HG03469 (cell line): ENCODE measurements around the gene ABCA3.
"Not testable (repeated sequence)": the region's sequence is repeated elsewhere in the genome, so short reads cannot be mapped to it uniquely, and the experiment has no call there.

Experiments used
- ATAC-seq: cut with Tn5 transposase; IDR thresholded peaks from one replicate; pipeline ENCODE4 v1.9.1; 2021; ENCODE audit warnings: mild to moderate bottlenecking, moderate library complexity, moderate number of reproducible peaks; ENCODE audit not compliant: unreplicated experiment

ABCA3 gene

DNA sequence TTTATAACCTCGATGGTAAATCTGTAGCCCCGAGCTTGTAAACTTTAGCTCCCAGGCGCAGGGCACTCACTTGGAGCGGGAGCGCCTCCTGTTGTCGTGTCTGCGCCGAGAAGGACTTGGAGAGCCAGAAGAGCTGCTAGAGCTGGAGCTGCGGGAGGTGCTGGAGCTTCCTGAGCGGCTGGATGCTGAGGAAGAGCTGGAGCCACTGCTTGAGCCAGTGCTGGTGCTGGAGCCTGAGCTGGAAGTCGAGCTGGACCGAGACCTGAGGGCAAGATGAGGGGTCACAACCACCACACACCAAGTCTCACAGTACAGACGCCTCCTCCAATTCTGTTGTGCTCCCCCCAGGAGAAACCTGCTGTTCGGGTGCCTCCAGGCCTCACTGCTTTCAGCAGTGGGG lies 77.5 kb downstream of the ABCA3 start:
- ATAC-seq = not testable (repeated sequence)

DNA sequence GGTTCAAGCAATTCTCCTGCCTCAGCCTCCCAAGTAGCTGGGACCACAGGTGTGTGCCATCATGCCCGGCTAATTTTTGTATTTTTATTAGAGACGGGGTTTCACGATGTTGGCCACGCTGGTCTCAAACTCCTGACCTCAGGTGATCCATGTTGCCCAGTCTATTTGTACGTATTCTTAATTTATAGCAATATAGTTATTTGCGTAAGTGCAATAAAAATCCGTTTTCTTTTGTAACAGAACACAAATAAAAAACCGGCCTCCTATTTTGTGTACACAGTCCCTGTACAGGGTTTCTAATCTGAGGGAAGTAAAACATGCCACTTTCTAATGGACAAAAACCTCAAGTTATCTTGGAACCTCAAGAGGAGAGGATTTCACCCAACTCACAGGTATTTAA lies 80.3 kb downstream of the ABCA3 start:
- ATAC-seq = no peak

DNA sequence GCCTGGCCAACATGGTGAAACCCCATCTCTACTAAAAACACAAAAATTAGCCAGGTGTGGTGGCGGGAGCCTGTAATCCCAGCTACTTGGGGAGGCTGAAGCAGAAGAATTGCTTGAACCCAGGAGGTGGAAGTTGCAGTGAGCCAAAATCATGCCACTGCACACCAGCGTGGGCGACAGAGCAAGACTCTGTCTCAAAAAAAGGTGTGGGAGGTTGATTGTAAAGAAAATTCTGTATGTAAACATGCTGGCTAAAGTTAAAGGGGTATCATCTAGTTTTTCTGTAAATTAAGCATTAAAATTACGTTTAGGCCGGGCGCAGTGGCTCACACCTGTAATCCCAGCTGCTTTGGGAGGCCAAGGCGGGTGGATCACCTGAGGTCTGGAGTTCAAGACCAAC lies 82.0 kb downstream of the ABCA3 start:
- ATAC-seq = not testable (repeated sequence)

DNA sequence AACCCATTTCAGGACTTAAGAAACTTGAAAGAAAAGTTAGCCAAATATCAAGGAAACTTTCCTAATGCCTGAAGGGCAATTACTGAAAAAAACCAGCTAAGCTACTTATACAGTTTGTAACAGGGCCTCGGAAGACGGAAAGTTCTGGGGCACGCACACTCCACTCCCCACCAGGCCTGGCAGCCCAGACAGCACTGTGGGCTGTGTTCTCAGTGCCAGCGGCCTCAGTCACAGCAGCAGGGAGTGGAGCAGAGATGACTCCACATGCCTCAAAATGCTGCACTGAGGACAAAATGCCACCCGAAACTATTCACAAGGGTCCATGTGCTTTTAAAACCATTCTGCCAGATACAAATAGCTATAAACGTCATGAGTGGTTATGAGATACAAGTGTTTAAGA lies 82.8 kb downstream of the ABCA3 start:
- ATAC-seq = no peak

DNA sequence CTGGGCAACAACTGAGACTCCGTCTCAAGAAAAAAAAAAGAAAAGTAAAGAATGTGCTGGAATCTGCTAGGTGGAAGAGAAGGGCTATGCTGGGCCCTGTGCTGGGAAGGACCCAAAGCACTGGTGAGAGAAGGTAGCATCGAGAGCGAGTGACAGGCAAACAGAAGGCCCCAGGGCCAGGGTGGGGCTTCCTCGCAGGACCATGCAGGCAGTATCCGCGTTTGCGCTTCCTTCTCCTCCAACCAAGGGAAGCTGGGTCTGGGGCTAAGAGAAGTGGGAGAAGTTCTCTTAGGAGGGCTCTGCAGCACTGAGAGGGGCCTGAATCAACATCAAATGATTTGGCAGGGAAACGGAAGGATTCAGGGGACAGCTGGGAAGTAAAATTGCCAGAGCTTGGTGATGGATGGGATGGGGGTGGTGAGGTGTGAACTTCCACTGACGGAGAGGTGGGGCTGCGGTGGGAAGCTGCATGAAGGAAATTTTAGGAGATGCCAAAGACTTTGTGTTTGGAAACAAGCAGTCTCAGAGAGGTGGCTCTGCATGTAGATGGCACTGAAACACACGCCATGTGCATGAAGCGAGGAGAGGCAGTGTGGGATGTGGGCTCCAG lies 83.9 kb downstream of the ABCA3 start:
- ATAC-seq = no peak

DNA sequence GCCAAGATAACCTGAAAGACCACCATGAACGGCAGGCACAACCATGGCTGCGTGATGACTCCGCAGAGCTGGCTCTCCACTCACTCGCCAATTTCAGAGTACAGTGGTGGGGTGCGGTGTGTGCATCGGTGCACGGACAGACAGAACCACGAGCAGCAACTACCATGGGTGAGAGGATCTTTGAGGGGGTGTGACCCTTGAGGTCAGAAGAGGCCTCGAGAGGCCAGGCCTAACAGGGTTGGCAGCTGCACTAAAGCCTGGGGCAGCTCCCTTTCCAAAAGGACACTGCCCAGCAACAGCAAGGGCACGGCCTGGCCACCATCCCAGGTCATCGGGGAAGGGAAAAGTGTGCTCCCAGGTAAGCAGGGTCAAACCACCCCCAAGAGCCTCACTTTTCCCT lies 87.2 kb downstream of the ABCA3 start:
- ATAC-seq = no peak

DNA sequence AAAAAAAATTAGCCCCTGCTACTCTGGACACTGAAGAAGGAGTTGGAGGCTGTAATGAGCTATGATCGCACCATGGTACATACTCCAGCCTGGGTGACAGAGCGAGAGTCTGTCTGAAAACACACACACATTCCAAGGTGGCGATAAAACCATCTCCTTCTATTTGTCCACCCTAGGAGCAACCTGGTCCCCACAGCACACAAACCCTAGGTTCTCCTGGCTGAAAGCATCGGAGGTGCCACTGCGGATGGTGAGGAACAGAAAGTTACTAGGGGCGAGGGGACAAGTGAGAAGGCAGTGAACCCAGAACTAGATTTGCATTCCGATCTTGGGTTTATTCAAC lies 87.8 kb downstream of the ABCA3 start:
- ATAC-seq = no peak

DNA sequence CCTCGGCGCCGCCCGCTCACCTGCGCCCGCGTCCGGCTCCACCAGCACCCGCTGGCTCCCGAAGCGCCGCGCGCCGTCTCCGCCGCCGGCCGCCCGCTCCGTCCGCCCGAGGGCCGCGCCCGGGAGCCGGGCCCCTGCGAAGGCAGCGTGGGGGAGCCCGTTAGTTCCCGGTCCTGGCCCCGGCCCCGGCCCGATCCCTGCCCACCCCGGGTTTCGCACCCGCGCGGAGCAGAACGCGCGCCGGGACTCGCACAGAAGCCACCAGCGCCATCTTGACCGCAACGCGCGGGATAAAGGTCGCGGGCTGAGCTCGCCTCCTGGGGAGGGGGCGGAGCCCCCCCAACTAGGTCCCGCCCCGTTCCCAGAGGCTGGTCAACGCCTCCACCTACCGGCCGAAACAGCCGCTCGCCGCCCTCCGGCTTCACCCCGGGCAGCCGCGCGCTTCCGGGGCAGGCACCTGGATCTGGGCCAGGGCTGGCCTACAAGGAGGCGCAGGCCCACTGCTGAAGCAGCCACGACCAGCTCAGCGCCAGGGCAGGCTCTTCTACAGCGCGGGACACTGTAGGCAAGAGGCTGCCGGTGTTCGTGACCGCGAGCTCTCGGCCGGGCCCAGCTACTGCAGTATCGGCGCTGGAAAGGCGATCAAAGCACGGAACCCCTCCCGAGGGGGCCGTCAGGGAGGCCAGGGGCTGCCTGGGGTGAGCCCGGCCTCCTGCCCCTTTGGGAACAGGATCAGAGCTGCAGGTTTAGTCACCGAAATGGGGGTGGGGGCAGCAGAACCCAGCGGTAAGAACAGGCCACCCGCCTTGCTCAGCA lies 89.0 kb downstream of the ABCA3 start, which contains the start of gene ECI1:
Gene ECI1, minus strand, starts transcription at position 292 of the 816 bp plus-strand sequence. Its CDS starts 21 bp downstream, at position 271.
- ATAC-seq = peak; percentile 80

DNA sequence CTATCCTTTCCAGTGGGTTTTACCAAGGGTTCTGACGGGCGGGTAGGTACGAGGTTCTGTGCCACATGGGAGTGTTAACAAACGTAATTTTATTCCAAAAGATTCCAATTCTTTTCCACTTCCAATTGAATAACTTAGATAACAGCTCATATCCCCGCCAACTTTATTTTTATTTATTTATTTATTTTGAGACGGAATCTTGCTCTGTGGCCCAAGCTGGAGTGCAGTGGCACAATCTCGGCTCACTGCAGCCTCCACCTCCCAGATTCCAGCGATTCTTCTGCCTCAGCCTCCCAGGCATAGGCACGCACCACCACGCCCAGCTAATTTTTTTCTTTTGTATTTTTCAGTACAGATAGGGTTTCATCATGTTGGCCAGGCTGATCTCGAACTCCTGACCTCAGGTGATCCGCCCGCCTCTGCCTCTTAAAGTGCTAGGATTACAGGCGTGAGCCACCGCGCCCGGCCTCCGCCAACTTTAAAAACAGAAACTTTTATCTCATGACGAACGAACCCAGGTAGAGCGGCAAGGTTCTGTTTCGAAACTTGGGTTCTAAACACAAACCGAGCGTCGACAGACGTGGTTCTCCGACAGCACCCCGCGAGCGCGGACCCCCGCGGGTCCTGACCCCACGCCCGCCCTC lies 89.8 kb downstream of the ABCA3 start:
- no peak for ATAC-seq

DNA sequence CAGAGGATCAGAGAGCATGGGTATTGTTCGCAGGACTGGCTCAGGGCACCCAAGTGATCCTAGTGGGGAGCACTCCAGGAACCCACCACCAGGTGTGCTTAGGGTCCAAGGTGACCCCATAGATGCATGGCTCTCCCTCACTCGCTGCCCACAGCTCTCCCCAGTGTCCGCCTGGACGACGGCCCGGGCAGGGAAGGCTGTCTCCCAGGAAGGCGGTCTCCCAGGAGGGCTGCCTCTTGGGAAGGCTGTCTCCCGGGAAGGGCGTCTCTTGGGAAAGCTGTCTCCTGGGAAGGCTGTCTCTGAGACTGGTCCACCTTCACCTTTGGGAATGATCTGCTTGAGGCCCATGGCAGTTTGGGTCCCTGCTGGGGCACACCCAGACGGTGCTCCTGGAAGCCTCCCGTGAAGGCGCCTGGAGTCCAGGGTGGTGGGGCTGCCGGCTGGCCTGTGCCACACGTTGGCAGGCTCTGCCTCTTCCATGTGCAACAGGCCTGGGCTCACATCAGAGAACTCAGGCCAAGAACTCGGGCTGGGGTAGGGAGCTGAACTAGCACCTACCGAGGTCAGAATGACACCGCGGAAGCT lies 94.1 kb downstream of the ABCA3 start:
- no peak for ATAC-seq

DNA sequence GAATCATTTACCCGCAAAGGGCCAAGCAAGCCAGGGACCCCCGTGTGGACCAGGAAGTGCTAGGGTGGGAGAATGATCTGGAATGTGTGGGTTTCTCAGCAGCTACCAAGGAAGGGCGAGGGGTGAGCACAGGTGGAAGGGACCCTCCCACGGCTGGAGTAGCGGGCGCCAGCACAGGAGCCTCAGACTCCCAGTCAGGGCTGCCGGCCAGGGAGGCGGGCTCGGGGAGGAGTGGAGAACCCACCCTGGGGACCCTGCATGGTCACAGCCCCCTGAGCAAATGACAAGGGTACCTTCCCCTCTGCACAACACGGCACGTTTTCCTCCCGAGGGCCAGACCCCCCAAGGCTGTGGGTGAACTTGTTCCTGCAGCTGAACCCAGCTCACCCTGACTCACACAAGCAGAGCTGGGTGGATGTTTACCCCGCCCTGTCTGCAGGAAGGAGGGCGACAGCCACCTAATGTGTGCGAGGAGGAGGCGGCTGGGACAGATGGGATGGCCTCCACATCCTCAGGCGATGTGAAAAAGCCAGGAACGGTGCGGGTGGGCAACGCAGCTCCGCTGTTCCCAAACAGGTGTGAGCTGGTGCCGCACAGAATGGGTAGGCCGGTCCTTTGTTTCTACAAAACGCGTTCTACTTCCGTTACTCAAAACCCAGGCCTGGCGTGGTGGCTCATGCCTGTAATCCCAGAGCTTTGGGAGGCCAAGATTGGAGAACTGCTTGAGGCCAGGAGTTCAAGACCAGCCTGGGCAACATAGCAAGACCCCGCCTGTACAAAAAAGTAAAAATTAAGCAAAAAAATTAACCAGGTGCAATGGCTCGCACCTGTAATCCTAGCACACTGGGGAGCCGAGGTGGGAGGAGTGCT lies 95.4 kb downstream of the ABCA3 start:
- ATAC-seq = no peak

DNA sequence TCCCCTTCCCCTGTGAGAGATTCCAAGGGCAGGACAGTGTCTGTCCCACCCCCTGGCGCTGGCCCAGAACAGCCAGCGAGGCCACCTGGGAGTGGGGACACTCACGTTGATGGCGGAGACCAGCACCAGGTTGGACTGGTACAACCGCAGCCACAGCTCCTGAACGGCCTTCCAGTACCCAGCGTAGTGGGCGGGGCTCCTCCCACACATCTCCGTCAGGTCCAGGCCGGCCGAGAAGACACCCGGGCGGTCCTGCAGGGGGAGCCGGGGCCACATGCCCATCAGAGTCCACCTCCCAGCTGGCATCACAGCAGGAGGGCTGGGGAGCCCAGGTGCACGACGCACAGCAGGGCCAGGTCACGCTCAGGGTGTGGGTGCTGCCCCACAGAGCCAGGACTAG lies 96.2 kb downstream of the ABCA3 start:
- ATAC-seq = no peak

DNA sequence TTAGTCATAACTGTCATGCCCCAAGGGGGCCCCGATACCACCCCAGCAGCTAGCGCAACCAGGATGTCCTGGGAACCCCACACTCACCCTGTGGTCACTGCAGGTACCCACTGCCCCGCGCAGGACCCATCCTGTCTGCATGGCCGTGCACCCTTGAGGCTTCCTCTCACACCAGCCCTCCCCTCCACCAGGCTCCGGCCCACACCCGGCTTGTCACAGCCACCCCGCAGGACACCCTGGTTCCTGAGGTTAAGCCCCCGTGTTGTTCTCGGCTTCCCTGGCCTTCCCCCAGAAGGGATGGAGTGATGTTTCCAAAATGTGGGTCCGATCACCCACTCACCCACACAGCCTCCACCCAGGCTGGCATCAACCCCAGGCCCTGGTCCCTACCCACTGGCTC lies 96.7 kb downstream of the ABCA3 start:
- ATAC-seq = no peak

DNA sequence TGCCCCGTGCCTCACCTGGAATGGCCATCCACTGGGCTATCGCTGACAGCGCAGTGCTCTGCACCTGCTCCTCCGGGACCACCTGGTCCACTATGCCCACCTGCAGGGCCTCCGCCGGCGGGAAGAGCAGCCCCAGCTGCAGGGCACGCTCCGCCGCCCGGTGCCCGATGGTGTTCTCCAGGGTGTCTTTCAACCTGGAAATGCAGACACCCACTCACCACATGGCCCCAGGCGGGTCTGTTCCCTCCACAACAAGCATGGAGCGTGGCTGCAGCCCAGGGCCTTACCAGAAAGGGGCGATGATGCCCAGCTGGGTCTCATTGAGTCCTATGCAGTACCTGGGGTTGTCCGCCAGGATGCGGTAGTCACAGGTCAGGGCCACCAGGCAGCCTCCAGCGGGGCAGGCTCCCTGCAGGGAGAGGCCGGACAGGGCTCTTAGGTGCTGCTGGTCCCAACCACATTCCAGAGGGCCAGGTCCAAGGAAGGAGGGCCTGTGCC lies 97.4 kb downstream of the ABCA3 start:
- no peak for ATAC-seq

DNA sequence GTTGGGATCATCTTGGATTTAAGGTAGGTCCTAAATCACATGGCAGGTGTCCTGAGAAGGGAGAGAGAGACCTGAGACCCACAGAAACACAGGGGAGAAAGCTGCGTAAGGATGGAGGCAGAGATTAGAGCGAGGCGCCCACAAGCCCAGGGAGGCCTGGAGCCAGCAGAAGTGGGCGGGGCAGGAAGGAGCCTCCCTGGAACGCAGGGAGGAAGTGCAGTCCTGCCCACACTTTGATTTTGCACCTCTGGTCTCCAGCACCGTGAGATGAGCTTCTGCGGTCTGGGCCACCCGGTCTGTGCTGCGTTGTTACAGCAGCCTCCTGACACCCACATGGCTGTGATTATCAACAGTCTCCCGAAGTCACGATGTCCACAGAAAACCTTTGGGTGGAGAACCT lies 97.9 kb downstream of the ABCA3 start:
- ATAC-seq = no peak

DNA sequence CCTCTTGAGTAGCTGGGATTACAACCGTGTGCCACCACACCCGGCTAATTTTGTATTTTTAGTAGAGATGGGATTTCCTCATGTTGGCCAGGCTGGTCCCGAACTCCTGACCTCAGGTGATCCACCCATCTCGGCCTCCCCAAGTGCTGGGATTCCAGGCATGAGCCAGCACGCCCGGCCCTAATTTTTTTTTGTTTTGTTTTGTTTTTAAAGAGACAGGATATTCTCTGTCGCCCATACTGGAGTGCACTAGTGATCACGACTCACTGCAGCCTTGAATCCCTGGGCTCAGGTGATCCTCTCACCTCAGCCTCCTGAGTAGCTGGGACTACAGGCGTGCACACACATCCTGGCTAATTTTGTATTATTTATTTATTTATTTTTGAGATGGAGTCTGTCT lies 100.2 kb downstream of the ABCA3 start:
- not testable (repeated sequence) for ATAC-seq

DNA sequence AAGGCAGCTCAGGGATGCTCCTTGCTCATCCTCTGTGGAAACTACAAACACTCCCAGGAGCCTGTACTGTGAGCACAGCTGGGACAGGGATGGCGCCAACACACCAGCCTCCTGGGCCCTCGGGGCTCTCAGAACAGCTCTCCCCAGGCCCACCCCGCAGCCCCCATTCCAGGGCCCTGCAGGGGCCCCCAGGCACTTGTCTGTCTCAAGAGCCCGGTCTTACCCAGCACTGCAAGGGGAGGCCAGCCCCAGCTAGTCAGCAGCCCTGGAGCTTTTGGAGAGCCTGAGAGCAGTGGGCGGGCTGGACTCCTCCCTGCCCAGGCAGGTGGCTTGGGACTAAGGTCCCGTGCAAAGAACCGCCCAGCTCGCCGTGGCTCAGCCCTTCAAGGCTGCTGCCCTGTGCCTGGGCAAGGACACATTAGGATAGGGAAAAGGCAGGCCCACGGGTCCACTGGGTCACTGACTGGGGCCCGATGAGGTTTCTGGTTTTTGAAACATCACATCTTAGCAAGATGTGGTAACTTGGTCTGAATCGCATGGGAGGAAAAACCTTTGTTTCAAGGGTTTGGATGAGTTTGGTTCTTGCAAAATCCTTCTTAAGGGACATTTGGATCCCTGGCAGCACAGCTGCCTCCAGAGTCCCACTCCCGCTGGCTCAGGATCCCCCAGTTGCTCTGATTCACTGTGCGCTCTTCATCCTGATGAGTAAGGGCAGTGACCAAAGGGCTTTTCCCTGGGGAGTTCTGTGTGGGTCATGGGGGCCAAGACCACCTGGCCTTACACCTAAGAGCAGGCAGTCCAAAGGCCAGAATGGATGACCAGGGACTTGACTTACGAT lies 101.5 kb downstream of the ABCA3 start:
- no peak for ATAC-seq

DNA sequence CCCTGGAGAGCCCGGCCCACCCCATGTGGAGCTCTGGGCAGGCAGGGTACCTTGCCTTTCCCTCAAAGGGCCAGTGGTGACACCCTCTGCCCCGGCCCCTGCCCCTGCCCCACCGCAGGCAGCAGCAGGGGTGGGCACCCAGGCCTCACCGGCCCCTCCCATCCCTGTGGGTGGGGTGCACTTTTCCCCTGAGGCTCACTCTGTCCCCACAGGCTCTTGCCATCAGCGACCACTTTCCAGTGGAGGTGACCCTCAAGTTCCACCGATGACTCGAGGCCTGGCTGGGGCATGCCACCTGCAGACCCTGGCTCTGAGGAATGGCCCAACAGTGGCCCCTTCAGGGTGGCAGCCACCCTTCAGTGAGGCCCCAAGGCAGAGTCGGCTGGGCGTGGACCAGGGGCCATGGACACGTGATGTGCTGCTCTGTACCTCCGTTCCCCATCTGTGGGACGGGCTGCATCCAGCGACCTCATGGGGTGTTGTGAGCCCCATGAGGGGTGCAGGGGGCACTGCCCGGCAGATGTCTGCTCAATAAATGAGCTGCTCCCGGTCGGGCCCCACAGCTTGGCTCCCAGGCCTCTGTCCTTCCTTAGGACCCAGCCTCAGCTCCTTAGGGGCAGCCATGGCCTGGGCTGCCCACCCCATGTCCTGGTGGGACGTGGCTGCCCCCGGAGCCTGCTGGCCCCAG lies 102.2 kb downstream of the ABCA3 start:
- ATAC-seq = no peak

DNA sequence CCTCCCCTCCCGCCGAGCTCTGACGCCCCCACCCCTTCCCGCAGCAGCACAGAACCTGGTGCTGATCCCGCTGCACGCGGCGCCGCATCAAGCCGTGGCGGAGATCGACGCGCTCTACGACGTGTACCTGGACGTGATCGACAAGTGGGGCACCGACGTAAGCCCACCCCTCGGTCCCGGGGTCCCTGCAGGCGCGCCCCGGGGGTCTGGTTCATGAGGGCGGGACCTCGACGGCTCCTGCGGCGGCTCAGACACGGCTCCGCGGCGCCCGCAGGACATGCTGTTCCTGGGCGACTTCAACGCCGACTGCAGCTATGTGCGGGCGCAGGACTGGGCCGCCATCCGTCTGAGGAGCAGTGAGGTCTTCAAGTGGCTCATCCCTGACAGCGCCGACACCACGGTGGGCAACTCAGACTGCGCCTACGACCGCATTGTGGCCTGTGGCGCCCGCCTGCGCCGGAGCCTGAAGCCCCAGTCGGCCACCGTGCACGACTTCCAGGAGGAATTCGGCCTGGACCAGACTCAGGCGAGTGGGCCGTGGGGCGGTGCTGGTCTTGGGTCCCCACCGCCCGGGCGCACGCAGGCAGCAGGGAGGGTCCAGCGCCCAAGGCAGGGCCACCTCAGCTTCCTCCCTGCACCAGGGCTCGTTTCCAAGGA lies 102.9 kb downstream of the ABCA3 start:
- no peak for ATAC-seq
